ENCODE data around the gene PPFIA4.

The PPFIA4 gene

DNA sequence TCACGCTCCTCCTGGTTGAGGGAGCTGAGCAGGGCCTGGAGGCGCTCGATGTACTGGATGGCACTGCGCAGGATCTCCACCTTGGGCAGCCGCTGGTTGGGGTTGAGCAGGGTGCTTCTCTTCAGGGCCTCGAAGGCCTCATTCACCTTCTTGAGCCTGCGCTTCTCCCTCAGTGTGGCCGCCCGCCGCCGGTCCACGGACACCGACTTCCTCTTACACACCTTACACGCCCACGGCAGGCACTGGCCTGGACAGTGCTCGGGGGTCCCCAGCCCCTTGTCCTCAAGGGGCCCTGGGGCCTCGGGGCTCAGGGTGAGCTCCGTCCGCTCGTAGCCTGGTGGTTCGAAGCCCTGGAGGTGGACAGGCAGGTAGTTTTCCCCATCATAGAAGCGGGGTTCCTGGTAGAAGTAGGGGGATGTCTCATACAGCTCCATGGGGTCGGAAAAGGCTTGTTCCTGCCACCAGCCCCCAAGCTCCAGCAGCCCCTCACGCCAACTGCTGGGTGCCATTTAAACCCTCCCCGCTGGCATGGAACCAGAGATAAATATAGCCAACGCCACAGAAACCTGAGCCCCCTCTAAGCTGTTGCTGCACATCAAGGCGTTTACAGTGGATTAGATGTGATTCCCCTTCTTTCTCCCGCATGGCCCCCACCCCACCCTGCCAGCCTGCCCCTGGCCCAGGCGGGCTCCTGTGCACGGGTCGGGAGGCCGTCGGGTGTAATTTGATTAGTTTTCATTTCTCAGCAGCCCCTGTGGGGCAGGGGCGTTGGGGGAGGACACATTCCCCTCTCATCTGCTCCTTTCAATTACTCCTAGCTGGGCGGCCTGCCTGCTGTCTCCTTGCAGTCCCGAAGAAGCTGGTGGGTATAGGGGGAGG, 59.5 kb downstream of the PPFIA4 start, which contains the start of gene MYOG:
Gene MYOG (minus strand): TSS at position 485 of the 879 bp plus-strand sequence. CDS start 51 bp downstream, at position 434.
- no peak for DNase-seq

DNA sequence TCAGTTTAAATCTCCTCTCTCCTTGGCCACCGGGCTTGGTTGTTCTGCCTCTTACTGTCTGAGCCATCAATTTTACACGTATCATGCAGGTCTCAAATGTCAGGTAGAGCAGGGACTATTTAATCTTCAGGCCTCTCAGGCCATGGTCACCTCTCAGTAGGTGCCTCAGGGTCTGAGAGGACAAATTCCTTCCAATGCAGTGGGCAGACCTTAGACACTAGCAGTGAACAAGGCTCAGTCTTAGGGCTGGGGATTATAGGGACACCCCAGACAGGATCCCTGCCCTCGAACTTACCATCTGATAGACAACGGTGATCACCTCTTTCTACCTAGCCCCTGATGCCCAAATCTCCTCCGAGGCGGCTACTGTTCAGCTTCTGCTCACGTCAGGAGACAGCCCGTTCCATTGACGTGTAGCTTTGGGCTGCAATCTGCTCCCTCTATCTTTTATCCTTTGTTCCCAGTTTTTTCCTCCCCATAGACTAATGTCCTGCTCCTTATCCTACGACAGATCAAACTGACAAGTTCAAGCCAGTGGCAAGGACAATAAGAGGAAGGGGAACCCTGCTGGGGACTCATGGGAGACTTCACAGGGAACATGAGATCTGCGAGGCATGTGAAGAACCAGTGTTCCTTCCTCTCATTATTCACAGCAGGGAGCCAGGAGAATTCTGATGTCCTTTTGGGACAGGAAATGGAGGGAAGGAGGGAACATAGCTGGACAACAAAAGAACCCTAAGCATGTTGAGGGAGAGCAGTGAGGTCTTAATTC, 60.9 kb downstream of the PPFIA4 start:
- no peak for DNase-seq

DNA sequence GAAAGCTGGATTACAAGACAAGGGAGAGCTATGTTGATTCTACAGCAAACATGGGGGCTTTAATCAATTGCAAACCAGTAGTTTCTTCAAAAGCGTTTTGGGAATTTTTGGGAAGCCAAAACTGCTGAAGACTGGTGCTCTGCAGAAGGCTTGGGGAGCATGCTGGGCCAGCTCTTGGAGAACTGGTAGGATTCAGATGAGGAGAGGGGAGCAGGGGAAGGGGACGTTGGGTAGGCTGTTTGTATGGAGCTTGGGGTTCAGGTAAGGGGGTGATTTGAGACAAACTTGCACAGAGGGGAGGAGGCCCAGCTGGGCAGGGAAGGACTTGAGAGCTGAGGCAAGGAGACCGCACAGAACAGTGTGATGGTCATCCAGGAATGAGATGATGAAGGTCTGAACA, 62.1 kb downstream of the PPFIA4 start:
- no peak for DNase-seq

DNA sequence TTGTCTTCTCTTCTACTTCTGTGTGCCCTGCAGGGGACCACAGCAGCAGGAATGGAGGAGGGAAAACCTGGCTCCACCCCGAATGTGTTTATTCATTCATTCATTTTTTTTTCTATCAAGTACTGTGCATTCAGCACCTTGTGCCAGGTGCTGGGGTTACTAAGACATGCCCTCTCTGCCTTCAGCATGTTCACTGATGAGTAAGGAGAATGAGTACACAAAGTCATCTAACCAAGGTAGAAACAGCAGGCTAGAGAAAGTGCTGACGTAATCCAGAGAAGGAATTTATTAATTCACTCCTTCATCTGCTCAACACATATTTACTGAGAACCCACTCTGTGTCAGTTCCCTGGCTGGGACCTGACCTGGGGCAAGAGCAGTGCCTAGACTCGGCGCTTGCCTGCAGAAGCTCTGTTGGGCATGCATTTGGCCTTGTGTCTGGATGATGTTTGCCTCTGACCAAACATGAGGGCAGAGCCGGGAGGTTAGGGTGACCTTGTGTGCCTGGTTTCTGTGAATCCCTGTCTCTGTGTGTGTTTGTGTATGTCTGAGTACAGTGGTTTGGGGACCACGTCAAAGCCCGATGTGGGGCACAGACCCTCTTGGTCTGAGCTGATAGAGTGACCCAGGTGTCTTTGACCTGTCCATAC, 62.8 kb downstream of the PPFIA4 start:
- no peak for DNase-seq

DNA sequence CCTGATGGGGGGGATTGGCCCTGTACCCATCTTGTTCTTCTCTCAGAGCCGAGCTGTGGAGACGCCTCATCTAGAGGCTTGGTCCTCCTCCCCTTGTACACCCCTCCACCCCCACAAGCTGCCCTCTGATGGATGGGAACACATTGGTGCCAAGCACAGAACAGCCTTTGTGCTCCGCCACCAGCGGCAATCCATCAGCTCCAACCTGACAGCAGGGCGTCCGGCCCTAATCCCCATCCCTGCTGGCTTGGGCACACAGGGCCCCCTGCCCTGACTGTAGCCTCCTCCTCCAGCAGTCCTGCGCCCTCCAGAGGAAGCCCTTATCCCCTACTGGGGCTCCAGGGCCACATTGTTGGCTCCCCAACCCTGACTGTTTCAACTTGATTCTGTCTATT, 63.4 kb downstream of the PPFIA4 start:
- no peak for DNase-seq

DNA sequence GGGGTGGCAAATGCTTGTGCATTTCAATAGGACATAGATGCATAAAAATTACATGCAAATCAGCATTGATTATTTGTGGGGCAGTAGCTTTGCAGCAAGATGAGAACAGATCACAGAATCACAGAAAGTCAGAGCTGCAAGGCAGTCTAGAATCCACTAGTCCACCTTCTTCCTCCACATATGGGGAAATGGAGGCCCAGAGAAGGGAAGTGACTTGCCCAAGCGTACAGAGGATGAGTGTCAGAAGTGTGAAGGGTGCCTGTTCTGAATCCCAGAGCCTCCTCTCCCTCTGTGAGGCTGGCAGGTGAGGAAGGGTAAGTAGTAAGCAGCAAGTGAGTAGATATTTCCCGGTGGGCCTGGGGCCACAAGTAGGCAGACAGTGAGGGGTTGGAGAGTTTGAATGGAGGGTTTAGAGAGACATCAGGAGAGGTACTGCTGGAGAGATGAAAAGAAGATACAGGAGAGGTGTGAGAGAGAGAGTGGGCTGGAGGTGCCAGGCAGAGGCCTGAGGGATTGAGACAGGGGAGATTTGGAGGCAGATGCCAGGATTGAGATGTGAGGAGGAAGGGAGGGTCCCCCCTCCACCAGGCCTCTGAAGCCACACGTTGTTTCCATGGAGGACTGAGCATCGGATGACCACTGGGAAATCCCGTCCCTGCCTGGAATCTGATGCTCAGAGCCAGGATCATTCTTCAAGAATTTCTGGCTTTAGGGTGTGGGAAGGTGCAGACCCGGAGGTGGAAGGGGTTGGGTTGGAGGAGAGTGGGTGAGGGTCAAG, 64.3 kb downstream of the PPFIA4 start:
- DNase-seq: no peak

DNA sequence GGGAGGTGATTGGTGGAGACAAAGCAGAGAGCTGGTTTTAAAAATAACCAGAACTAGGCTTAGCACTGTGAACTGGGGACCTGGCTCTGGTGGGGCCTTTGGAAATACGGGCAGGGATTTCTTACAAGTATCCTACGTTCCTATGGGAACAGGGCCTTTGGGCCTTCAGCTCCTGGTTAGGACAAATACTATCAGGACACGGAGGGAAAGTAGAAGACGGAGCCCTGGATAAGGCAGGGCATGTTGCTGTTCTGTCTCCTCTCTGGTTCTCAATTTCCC, 64.8 kb downstream of the PPFIA4 start:
- no peak for DNase-seq

DNA sequence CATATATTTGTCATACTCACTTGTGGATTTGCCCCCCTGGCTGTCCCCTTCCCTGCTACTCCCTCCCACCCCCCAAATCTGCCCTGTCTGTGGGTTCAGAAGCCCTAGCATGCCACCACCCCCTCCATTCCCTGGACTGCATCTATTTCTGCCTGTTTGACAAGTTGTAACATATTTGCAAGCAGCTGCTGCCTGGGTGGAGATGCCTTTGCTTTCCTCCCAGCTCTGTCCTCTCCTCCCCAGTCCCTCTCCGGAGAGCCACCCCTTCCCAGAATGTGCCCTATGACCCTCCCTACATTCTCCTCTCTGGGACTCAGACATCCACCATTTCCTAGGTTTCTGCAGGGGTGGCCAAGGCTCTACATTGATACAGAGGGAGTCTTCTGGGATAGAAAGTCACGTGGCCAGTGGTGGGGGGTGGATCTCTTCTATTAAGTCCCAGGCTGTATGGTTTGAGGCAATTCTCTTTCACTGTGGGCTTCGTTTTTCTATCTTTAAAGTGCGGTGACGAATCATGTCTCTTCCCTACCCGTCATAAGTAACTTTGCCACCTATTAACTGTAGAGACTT, 65.6 kb downstream of the PPFIA4 start:
- no peak for DNase-seq

DNA sequence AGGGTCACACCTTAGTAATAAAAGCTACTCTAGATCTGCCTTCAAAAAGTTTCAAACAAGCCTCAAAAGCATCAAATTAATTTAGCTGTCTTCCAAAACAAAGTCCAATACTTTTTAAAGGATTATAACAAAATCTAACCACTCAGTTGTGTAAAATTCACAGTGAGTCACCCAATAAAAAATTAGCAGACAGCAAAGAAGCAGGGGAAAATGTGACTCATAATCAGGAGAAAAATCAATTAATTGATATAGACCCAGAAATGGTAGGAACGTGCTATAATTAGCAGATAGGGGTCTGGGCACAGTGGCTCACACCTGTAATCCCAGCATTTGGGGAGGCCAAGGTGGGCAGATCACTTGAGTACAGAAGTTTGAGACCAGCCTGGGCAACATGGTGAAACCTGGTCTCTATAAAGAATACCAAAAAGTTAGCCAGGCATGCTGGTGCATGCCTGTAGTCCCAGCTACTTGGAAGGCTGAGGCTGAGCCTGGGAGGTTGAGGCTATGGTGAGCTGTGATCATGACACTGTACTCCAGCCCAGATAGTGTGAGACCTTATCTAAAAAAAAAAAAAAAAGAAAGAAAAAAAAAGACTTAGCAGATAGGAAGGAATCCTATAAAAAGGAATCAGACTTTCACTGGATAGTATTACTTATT, 67.6 kb downstream of the PPFIA4 start:
- no peak for DNase-seq

DNA sequence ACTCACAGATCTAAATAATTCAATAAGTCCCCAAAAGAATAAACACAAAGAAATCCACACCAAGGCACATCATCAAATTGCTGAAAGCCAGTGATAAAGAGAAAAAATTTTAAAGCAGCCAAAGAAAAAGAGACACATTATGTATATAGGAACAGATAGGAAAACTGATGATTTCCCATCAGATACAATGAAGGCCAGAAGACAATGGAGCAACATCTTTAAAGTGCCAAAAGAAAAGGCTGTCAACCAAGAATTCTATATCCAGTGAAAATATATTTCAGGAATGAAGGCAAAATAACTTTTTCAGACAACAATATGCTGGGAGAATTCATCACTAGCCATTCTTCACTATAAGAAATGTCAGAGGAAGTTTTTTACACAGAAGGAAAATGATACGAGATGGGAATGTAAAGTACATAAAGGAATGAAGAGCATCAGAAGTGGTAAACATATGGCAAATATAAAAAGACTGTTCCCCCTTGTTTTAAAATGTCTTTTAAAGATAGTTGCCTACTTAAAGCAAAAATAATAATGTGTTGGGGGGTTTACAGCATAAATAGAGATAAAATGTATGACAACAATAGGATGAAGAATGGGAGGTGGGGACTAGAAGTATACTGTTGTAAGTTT, 68.9 kb downstream of the PPFIA4 start:
- DNase-seq: no peak

DNA sequence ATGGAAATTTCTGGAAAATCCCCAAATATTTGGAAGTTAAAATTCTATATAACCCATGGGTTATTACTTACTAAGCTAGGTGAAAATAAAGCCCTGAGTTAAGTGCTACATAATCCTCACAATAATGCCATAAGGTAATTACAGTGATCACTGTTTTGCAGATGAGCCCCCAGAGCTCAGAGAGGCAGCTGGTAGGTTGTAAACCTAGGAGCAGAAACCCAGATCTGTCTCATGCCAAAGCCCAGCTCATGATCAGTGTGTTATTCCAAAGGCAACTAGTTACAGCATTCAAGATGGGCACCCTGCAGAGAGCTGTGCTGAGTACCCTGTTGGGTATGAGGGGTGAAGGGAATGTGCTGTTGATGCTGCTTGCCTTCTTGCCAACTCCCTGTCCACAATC, 70.3 kb downstream of the PPFIA4 start:
- DNase-seq: no peak

DNA sequence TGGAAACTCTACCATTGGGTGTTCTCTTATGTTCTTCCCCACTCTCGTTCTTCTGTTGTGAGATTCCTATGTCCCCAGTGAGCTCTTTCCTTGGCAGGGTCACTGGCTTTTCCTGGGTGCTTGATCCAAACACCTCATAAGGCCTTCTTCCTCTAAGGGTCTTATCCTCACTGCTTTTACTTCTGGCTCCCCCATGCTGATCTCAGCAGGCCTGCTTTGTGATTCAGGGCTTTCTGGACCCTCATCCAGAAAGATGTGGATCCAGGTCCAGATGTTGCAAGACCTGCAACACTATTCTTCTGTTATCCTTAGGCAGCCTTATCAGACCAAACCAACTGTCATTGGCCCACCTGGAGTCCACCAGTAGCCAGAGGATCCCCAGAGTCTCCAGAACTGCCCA, 70.7 kb downstream of the PPFIA4 start:
- no peak for DNase-seq

DNA sequence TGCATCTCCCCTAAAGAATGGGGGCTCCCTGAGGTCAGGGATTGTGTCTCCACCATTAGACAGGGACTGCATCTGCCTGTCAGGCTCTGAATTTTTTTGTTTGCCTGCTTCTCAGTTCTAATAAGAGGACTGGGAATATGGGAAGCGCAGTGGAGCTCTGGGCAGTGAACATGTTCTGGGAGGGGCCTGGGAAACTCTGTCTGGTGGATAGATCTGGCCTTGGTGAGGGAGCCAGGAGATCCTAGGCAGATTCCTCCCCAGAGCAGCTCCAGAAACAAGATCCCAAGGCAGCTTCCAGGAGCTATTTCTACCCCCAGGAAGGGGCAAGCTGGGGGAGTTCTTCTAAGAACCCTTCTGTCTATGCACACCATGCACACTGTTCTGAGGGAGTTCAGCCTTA, 72.2 kb downstream of the PPFIA4 start:
- DNase-seq: no peak

DNA sequence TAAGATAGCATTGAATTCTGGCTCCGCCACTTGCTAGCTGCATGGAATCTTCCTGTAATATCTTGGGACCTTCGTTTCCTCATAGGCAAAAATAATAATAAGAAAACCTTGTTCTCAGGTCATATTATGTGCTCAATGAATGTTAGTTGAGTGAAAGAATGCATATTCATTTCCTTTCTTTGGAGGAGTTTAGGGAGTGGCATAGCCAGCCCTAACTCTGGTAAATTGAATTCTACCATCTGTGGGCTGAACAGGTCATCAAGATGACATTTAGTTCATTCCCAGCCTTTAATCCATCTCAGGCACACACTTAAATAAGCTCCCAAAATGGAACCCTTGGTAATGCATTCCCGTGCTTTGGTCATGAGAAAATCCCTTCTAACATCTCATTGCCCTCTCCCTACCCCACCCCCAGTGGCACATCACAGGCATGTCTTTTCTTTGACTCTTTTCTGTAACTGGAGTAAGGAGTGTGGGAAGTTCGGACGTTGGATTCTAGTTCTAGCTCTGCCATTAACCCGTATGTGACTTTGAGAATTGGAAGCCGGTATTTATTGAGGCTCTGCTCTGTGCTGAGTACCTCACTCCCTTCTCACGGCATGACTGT, 72.7 kb downstream of the PPFIA4 start:
- no peak for DNase-seq

DNA sequence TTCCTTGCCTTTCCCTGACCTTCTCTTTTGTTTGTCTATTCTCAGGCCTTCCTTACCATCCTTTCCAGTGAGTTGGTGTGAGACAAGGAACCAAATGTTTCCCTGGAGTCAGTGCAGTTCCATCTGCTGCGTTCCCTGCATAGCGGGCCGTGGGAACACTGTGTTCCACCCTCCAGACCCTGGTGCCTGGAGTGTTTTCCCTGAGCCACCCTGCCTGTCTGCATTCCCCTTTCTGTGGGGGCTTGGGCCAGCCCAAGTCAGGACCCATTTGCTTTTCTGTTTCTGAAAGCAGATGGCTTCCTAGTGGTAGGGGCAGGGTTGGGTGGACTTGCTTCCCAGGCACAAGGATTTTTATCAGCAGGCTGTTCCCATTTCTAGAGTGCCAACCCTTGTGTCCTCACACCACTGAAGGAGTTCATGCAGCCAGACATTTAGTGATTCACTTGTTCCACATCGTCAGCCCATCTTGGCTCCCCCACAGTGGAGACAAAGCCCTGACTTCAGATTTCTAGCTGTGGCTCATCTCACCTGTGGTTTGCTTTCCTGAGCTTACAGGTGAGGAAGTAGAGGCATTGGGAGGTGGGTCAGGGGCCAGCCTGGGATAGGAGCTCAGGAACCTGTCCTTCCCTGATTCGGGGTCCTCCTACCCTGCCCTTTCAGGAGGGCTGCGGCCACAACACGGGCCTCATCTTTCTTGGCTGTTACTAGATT, 73.7 kb downstream of the PPFIA4 start:
- DNase-seq: no peak

DNA sequence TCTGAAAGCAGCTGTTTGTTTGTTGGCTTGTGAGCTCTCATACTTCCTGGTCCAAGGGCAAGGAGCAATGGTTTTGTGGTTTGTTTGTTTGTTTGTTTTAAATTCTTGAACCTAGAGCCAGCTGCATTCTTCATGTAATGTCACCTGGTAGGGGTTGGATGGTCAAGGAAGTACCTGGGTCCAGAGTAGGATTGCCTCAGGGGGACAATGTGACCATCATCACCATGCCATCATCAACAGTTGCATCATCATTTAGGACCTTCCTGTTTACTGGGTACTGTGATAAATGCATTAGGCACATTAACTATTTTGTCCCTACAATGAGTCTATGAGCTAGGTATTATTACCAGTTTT, 74.2 kb downstream of the PPFIA4 start:
- DNase-seq: no peak

DNA sequence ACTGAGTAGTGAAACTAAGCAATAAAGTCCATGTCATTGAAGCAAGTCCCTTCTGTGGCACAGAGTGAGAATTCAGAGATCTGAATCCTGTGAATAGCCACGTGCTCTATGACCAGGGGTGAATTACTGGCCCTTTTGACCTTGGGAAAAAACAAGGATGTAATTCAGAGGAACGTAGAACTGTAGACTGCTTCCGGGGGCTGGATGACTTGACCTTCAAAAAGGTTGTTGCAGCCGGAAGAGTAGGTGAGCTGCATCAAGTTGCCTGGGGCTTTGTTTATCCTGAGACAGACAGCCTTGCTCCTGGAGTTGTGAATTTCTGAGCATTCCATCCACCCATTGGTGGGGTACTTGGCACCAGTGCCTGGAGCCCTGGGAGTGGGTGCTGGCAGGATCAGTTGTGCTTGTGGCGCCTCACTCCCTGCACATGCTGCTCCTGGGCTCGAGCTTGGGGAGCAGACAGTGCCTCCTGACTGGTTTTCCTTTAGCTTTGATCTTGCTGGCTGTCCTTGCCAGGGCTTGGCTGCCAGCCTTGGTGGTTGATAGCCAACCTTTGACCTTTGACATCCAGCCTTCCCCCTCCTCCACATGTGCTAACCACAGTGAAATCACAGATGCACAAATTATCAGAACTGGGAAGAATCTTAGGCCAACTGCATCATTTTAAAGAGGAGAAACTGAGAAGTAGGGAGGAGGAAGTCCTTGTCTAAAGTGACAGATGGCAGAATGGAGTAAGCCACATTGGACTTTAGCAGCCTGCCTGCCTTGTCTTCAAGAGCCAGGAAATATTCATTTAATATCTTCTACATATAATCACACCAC, 75.7 kb downstream of the PPFIA4 start:
- no peak for DNase-seq

DNA sequence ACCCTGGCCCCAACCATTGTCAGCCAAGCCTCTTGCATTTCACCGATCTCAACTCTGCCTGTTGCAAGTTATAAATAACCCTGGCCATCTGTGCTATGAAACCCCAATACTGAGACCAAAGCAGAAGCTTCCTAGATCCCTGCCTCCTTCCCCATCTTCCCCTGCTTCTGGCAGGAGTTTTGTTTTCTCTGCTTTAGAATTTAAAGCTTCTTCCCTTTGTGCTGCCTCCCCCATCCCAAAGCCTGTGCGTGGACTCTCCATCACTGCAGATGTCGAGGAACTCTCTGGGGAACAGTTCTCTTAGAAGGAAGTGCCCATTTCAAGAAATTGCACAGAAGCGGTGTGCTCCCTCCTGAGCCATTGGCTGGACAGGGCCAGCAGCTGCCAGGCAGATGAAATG, 76.9 kb downstream of the PPFIA4 start:
- DNase-seq: no peak

DNA sequence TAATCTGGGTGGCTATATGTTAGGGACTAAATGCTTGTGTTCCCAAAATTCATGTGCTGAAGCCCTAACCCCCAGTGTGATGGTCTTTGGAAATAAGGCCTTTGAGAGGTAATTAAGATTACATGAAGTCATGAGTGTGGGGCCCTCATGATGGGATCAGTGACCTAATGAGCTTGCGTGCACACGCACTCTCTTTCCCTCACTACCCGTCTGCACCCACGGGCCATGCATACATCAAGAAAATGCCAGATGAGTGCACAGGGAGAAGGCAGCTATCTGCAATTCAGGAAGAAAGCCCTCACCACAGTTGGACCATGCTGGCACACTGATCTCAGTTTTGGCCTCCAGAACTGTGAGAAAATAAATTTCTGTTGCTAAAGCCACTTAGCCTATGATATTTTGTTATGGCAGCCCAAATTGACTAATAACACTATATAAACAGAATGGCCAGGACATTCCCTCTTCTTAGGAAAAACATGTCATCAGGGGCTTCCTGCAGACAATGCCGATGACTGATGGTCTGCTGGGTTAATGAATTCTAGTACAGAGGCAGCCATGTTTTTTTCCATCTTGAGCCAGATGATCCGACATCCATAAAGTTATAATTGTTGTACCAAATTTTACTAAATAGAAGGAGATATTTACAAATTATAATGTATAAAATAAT, 77.7 kb downstream of the PPFIA4 start:
- DNase-seq: no peak
